G401.6 (cell line): ENCODE data around the gene EXOC5.
"Not testable (repeated sequence)": the region's sequence is repeated elsewhere in the genome, so short reads cannot be mapped to it uniquely, and the experiment has no call there.

Experiments
- FAIRE-seq: peaks from 2 replicates; lab custom pipeline; 2012; peaks lifted over from hg19 to GRCh38; lab: Jason Lieb, UNC

Gene EXOC5

GRCh38 chr14:57254884-57255283 is 13.8 kb downstream of the EXOC5 start:
- no peak for FAIRE-seq

DNA sequence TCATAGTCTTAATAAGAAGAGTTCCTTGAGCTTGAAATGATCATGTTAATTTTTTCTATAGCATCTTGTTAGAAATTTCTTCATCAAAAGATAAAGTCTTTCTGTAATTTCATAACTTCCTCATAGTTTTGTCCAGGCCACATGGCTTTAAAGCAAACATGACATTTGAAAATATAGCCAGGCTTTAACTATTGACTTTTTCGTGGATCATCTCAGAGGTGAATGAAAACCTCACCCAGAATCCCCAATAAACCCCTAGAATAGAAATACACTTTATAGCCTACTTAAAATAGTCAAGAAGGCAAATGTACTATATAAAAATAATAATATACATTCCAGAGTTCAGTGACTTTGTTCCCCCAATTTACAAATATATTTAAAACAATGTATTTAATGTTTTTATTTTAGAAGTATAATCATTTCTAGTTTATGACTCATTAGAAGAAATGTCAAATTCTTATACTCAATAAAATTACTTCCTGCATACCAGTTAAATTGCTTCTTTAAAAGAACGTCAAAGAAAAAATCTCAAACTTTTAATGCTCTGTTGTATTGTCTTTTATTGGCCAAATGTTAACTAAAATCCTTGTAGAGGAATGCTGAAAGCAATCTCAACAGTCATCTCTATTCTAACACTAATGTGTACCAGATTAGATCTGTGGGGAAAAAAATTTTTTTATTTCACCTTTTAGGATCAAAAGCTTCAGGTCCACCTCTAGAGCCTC is 21.6 kb downstream of the EXOC5 start:
- FAIRE-seq: peak; percentile 61

- peak; percentile 84 for FAIRE-seq
Measured at GRCh38 chr14:57245941-57246340, 22.8 kb downstream of the EXOC5 start.

DNA sequence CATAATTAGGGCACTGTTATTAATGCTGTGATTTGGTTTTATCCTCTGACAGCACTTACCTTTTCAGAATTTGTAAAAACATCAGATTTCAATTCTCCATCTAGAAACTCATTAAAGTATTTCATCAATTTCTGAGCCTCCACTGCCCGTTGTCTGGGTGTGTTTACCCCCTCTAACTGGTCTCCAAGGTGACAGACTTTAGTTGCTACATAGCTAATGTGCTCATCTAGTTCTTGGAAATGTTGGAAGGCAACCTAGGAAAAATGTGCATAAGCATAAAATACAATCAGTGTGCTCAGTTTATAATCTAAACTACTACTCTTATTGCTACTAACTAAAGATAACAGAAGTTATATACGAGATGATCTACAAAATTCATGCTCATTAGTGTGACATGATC is 24.6 kb downstream of the EXOC5 start:
- FAIRE-seq: no peak

GRCh38 chr14:57243320-57243719 is 25.4 kb downstream of the EXOC5 start:
- no peak for FAIRE-seq

GRCh38 chr14:57240115-57240514 is 28.6 kb downstream of the EXOC5 start:
- FAIRE-seq: not testable (repeated sequence)

DNA sequence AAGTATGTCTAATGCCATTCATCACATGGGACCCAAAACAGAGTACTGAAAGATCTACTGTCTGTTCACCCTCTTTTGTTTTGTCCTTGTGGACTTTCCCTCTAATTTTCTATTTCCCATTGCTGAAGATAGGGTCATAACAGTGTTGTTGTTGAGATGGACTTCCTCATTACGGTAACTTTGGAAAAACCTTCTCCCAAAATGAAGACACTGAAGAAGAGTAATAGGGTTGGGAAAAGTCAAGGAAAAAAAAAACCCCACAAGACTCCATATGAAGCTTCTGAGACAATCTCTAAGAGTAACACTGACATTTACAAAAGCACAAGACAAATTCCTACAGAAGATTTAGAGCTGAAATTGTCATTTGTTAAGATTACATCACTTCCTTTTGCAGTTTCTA is 36.7 kb downstream of the EXOC5 start:
- FAIRE-seq: no peak

DNA sequence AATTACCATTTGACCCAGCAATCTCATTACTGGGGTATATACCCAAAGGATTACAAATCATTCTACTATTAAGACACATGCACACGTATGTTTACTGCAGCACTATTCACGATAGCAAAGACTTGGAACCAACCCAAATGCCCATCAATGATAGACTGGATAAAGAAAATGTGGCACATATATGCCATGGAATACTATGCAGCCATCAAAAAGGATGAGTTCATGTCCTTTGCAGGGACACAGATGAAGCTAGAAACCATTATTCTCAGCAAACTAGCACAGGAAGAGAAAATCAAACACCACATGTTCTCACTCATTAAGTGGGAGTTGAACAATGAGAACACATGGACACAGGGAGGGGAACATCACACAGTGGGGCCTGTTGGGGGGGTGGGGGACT is 40.4 kb downstream of the EXOC5 start:
- FAIRE-seq: not testable (repeated sequence)

- FAIRE-seq: peak; percentile 11
Measured at GRCh38 chr14:57227083-57227482, 41.6 kb downstream of the EXOC5 start.

- no peak for FAIRE-seq
Measured at GRCh38 chr14:57221931-57222330, 46.8 kb downstream of the EXOC5 start.

GRCh38 chr14:57212919-57213318 is 55.8 kb downstream of the EXOC5 start:
- no peak for FAIRE-seq

GRCh38 chr14:57209561-57209960 is 59.1 kb downstream of the EXOC5 start:
- FAIRE-seq: peak; percentile 94

DNA sequence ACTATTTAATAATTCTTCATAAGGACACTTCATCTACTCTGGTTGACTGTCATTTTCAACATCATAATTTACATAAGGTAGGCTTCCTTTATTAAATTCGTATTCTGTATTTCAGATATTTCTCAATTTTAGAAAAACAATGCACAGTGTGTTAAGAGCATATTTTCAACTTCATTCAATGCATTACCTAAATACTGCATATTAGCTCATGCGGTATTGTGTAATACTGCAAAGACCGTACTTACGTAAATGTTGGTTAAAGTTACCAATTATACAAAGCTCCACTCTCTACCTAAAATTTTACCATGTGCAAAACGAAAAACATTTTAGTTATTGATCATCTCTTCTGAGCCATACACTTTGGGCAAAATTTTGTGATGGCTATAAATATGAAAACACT is 62.8 kb downstream of the EXOC5 start:
- FAIRE-seq: peak; percentile 8

DNA sequence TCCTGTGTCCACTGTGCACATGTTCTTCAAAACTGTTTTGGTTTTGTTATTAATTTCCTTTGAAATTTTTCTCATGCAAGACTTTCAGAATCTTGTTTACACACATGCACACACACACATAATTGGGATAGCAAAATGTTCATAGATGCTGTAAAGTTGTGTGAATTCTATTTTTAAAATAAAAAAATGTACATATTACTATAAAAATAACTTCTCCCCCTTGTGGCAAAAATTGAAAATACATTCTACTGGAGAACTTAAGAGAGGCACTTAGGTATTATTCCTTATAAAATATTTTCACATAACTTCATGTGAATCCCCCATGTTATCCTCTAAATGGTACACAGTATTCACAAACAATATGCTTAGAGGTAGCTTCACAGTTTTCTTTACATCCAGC is 66.0 kb downstream of the EXOC5 start:
- peak; percentile 97 for FAIRE-seq

GRCh38 chr14:57199921-57200320 is 68.8 kb downstream of the EXOC5 start:
- no peak for FAIRE-seq

GRCh38 chr14:57189070-57189469 is 79.6 kb downstream of the EXOC5 start:
- FAIRE-seq: peak; percentile 98

DNA sequence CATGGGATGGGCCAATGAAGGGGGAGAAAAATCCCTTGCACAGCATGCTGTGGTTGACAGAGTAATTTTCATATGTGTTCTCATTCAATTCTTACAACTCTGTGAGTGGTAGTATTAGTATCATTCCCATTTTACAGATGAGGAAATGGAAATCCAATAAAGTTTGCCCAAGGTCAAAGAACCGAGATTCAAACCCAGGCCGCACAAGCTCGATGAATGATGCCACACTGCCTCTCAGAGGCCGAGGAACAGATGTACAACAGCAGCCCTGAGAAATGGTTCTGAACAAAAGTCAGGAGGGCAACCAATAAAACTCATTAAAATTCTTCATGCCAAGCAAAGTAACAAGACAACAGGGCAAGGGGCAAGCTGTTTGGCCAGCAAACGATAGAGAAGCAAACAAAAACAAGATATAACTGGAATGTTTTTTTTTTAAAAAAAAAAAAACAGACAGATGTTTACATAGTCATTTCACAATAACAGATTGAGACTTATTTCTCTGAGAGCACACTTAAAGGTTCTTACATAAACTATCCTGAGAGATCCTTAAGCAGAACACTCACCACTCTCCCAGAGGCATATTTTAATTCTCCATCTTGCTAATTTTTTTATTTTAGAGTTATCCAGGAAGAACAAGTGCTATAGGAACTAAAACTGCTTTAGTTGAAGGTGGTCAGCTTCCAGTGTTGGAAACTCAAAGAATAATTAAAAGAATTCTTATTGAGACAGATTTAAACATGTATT is 85.8 kb downstream of the EXOC5 start:
- peak; percentile 98 for FAIRE-seq

DNA sequence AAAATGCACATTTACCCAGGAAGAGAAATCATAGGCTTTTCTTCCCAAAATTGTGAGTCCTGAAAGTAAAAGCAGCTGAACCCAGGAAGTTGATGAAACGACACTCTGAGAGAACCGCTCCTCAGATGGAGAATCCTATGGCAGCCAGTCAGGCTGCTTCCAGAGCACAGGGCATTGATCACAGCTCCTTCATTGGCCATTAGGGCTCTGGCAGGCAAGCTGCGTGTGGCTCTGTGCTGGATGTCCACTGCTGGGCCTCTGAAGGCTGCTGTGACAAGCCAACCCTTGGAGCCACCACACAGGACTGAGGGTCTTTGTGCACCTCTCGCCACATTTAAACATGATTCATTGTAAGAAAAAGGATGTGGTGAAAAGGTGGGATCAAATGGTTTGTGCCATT is 89.4 kb downstream of the EXOC5 start:
- FAIRE-seq: no peak

DNA sequence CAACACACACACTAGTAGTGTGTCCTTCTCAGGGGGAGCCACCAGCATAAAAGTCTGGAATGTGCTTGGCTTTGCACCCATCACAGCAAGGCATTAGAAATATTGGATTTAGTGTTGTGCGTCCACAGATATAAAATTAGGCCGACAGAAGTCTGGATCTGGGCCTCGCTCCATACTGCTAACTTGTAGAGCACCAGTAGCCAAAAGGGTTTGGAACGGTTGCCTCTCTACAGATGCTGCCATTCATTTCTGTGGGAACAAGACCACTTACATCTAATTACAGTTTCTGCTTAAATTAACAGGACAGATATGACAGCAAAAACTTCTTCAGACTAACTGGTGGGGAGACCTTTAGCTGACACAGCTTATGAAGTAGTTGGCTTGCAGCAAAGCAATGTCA is 94.2 kb downstream of the EXOC5 start:
- no peak for FAIRE-seq

- FAIRE-seq: no peak
Measured at GRCh38 chr14:57171903-57172302, 96.8 kb downstream of the EXOC5 start.

DNA sequence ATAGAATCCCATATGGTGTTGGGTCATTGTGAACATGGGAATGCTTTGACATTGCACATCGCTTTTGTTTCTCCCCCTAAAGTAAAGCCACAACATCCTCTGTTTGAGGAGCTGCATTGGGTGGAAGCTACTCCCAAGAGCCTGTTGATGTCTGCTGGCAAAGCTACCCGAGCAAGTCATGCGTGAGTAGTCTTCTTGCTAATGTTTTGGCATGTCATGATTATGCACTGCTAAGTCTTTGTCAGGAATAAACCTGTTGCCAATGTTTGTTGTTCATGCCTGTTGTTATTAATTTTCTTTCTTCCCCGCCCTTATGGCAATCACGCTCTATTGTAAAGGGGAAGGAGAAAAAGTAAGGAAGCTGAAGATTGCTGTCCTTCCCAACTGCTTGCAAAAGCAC is 97.3 kb downstream of the EXOC5 start:
- no peak for FAIRE-seq

DNA sequence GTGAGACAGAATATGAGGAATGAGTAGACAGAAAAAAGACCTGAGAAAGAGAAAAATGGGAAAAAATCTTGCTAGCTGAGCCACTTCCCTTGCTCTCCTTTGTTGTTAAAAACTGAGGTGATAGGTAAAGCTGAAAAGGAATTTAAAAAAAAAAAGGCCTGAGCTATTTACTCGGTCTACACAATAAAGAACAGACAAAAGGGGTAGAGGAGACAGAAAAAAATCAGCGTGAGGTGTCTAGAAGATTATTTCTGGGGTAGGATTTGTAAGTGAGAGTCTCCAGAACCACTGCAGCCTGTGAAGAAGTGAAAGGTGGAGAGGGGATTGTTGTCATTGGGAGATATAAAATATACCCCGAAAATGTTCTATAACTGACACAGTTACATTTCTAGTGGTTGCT is 98.8 kb downstream of the EXOC5 start:
- FAIRE-seq: no peak

- FAIRE-seq: no peak
Measured at GRCh38 chr14:57168138-57168679, 100.5 kb downstream of the EXOC5 start.
